GM12891 (cell line): Measurements from ENCODE around the gene RFLNA.

Experiments
- POLR2A ChIP-seq: IDR thresholded peaks from 2 replicates; pipeline ENCODE4 v1.6.1; 2011; ENCODE audit warnings: low read depth, low read length, control low read depth
- SPI1 ChIP-seq: IDR thresholded peaks from 2 replicates; pipeline ENCODE4 v1.6.1; 2011; ENCODE audit warnings: low read depth, low read length, control low read depth

DNA sequence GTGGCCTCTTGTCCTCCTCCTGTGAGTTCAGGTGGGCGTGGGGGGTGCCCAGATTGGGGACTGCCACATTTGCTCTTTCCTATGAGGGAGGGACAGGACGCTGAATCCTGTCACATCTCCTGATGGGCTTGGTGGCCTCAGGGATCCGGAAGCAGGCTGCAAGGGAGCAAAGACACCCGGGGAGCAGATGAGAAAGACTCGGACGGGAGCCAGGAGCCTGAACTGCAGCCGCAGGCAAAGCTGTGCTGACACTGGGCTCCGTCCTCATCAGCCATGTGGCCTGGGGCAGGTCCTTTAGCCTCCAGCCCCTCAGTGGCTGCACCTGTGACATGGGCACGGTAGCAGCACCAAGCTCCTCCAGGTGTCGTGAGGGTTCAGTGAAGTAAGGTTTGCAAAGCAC, 40.8 kb upstream of the RFLNA start:
- no peak for TF ChIP-seq SPI1
- no peak for TF ChIP-seq POLR2A
